Medulla oblongata (tissue), 1 donor: Measurements from ENCODE around the gene TRAF1.
"Not testable (repeated sequence)": the region's sequence is repeated elsewhere in the genome, so short reads cannot be mapped to it uniquely, and the experiment has no call there.

ENCODE experiments used
- DNase-seq: peaks from one replicate; pipeline ENCODE4 v3.0.0-alpha.2; 2015; ENCODE audit errors: extremely low spot score

TRAF1 gene, protein sequence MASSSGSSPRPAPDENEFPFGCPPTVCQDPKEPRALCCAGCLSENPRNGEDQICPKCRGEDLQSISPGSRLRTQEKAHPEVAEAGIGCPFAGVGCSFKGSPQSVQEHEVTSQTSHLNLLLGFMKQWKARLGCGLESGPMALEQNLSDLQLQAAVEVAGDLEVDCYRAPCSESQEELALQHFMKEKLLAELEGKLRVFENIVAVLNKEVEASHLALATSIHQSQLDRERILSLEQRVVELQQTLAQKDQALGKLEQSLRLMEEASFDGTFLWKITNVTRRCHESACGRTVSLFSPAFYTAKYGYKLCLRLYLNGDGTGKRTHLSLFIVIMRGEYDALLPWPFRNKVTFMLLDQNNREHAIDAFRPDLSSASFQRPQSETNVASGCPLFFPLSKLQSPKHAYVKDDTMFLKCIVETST

DNA sequence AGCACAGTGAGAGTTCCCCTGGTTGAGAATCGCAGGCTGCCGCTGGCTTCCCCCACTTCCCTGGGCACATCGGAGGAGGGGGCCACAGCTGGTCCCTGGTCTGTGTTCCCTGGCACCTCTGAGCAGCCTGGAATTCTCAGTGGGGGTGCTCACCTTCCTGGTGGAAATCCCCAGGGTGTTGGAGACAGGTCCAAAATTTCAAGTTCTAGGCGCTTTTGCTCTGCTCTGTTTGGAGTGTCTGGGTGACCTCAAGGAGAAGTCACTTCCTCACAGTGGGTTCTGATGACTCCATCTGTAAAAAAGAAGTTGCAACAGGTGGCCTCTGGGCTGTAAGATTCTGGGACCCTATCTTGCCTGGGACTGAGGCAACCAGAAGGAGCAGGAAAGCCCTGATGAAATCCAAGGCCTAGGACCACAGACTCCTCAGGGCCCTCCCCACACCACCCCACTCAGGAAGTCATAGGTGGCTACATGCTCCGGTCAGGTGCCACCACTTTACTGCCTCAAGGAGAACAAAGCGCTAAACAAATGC, at the start of gene TRAF1:
Gene TRAF1, minus strand, starts transcription at position 400 of the 532 bp plus-strand sequence. CDS start 721 bp downstream, outside the sequence.
- DNase-seq = no peak

DNA sequence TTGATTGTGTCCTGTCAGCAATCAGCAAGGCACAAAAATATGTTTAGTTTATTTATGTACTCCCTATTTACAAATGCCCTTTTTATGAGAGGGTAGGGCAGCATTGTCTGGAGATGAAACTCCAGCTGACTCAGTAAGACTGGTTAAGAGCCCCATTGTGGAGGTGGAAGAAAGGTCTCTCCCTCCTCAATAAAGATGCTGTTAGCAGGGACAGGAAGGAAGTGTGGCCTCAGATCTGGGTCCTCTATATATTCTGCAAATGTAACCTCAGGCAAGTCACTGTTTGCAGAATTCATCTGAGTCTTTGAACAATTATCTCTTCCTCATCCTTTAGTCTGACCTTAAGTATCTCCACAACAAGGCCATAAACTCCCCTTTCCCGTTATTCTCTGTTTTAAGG, 48.3 kb upstream of the TRAF1 start:
- DNase-seq = no peak

DNA sequence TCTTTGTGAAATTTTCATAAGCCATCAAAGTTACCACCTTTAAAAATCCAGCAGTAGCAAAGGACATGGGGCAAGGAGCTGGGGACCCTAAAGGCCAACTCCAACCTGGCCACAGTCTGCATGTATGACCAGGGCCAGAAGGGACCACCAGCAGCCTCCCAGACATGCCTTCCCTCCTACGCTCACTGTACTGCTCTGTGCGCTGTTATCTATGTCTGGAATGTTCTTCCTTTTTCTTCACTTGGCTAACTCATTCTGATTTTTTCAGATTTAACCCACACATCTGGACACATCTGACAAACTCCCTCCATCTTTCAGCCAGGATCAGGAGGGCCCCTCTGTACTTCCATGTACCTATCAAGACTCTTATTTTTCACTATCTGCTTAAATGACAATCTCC, 47.6 kb upstream of the TRAF1 start:
- DNase-seq = no peak

DNA sequence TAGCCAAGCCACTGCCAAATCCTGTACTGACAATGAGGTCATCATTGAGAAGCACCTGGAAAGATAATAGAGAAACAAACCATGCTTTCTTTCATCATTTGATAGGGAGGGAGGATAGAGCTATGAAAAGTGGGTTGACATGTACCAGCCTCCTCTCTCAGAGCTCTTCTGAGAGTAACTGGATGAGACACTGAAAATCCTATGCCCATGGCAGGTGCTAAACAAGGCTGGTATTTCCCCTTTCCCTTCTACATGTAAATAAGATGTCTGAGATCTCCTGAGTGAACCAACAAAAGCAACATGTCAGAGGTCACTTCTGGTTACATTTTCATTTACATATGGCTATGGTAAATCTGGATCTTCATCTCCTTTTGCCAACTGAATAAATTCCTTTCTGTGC, 45.3 kb upstream of the TRAF1 start:
- no peak for DNase-seq

DNA sequence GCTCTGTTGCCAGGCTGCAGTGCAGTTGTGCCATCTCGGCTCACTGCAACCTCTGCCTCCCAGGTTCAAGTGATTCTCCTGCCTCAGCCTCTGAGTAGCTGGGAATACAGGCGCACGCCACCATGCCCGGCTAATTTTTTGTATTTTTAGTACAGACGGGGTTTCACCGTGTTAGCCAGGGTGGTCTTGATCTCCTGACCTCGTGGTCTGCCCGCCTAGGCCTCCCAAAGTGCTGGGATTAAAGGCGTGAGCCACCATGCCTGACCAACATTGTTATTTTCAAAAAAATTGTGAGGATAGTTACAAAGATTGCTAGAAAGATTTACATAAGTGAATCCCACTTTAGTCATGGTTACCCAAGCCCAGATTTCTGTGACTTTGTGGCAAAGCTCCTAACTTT, 44.9 kb upstream of the TRAF1 start:
- not testable (repeated sequence) for DNase-seq

DNA sequence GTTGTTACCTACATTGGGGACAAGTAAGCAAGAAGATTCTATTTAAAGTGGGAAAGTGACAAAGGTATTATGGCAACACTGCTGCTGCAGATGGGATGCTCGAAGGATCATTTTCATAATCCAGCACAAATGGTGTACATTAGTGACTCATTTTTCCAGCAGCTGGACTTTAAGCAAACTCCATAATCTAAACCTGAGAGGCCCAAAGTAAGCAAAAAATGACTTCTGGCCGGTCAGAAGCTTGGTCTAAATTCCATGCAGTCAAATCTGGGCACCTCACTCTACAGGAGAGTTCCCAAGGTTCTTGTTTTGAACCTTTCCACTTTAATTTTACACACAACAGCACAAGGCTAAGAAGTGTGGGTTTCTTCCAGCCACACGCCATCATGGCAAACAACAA, 43.6 kb upstream of the TRAF1 start:
- DNase-seq = no peak

DNA sequence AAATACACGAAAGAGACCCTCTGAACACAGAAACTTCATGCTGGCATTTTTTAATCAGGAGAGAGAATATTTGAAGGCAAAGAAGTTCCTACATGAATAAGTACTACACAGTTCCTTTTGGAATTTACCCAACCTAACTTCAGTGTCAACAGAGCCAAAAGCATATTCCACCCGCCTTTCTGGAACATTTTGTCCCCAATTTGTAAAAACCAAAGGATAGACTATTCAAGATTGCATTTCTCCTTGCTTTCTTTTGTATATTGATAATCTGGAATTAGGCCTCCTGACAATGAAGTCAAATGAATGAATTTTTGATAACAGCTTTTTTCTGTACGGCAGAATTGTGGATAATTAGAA, 39.4 kb upstream of the TRAF1 start:
- no peak for DNase-seq

DNA sequence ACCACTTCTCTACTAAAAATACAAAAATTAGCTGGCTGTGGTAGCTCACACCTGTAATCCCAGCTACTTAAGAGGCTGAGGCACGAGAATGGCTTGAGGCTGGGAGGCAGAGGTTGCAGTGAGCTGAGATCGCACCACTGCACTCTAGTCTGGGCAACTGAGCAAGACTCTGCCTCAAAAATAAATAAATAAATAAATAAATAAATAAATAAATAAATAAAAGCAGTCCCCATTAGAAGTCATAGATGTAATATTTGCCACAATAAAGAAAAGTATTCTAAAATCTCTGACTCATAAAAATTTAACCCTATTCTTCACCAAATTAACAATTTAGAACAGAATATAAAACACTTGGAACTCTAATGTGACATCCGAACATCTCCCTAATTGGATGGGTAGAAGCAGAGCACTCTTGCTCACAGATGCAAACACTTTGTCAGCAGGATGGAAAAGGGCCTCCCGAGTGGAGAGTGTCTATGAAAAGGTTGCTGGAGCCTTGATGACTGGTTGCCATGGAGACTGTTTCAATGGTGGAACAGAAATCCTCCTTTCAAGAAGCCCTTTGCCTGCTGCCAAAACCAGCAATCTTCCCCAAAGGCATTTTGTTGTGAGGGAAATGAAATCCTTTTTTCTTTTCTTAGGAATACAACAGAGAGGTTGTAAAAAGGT, 38.9 kb upstream of the TRAF1 start:
- peak; percentile 65 for DNase-seq

DNA sequence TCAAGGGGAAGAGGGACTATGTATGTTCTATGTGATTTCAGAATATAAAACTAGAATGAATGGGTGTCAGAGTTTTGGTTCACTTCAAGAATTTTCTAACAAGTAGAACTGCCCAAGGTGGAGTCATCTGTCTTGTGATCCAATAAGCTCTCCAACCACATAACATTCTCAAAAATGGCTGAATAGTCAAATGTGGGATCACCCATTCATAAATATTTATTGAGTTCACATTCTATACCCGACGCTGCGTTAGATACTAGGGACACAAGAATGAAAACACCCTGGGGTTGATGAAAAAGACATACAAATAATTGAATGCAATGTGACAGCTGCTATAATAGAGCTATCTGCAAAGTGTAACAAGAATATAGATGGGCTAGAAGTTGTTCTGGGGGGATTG, 35.3 kb upstream of the TRAF1 start:
- no peak for DNase-seq

DNA sequence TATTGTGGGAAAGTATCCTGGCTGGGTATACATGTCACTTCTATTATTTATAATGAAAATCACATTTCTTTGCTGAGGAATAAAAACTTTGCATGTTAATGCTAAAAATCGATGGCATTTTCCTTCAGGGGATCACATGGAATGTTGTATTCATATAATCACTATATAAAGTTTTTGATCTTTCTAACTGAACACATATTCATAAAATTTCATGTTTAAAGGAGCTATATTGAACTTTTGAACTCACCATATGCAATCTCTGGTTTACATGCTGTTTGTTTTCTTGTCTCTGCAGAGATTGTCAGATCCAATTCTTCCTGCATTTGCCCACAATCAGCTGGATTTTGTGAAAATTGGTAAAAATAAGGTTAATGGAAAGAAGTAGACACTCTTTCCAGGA, 33.4 kb upstream of the TRAF1 start:
- no peak for DNase-seq

DNA sequence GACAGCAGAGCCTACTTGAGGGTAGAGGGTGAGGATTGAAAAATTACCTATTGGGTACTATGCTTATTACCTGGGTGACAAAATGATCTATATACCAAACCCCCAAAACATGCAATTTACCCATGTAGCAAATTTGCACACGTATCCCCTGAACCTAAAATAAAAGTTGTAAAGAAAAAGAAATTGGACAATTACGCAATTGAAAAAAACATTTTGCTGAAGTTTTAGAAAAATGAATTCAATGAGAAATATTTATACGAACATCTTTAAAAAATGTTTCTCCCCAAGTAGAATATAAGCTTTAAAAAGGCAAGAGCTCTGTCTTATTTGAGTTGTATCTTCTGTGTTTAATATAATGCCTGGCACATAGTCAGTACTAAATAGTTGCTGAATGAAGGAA, 30.3 kb upstream of the TRAF1 start:
- DNase-seq = no peak

DNA sequence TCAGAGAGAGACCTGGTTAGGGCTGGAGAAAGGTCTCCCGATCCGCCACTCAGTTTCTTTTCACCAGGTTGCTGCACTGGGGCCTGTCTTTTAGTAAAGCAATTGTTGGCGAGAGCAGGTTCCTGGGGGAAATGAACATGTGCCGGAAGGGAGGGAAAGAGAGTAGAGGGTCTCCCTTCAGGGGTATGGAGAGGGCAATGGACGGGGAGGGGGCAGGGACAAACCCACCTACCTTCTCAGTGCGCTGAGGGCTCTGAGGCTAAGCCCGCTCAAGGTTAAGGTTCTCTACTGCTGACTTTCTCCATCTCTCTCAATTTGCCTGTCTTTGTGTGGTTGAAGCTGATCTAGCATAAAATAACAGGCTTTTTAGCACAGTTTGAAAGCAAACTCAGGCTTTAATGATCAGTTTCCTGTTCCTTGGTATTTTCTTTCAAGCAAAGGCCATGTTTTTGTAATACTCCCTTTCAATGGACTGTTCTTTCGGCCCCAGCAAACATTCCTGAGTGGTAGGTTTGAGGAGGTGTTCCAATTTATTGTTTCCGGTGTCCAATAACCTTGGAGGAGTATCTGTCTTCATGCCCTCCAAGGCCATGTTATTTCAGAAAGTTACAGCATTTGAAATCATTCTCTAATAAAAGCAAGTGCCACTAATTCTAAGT, 25.5 kb upstream of the TRAF1 start:
- no peak for DNase-seq

DNA sequence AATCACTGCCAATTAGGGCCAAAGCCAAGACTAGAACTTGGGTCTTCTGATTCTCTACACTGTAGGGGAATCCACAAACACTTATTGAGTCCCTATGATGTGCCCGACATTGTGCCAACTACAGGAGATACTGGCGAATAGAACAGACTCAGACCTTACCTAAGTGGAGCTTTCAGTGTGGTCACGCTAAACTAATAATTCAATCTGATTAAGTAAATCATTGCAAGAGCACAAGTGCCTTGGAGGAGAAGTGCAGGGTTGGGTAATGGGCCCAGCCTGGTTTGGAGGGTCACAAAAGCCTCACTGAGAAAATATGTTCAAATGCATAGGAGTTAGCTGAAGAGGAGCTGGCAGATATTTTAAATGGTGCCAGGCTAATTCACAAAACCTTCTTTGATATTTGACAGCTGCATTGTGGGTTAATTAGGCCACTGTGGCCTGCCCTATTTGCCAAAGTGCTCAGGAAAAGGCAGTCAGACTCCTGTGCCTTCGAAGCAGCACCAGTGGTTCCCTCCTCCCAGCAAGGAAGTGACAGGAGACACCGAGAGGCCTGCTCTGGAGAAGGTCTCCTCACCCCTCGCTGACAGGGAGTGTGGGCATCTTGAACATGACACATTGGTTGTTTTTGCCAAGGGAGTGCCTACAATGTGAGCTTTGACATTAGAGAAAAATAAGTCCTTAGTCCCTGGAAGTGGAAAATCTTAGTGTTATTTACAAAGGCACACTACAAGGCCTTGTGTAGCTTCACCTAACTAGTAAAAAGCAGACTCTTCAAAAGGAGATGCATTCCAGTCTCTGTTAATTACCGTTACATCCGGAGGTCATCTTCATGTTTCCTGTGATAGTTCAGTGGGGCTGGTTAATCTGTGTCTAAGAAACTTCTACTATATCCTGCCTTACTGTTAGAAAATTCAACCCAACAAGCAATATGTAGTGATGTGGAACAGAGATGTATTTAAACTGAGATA, 24.1 kb upstream of the TRAF1 start:
- DNase-seq = no peak

DNA sequence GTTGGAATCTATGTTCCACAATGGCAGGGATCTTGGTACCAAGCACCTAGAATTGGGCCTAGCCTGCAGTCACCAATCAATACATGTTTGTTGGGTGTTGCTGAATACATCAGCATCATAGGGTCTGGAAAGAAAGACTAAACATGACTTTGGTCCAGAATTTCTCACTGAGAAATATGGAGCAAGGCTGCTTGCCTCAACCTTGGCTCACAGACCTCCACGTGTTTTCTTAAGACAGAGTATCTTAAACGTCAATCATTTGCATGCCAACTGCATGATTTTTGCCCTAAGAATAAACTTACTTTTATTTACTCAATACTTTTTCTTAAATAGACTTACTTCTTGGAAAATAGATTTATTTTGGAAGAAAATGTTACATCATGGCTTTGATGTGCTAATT, 22.7 kb upstream of the TRAF1 start:
- no peak for DNase-seq

DNA sequence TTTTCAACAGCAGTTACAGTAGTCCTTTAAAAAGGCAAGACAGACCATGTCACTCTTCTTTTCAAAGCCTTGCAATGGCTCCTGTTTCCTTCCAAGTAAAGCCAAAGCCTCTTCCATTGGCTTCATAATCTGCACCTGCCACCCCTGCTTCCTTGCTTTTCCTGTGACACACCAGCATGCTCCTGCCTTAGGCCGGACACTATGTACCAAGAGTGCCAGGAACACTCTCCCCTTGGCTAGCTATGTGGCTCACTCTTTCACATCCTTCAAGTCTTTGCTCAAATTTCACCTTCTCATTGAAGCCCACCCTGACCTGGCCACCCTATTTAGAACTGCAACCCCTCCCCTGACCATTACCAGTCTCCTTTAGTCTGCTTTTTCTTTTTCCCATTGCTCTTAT, 22.2 kb upstream of the TRAF1 start:
- DNase-seq = no peak

DNA sequence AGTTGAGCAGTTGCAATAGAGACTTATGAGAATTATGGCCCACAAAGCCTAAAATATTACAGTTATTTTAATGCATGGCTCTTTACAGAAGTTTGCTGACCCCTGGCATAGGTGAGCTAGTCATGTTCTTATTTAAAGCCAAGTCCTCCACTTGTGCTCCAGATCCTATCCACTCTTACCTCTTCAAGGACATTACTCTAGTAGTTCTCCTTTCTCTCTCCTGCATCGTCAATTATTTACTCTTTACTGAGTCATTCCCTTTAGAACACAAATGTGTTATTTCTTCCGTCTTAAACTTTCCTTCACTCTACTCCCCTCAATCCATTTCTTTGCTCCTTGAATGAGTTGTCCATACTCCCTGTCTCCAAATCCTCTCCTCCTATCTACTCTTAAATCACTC, 20.6 kb upstream of the TRAF1 start:
- no peak for DNase-seq

DNA sequence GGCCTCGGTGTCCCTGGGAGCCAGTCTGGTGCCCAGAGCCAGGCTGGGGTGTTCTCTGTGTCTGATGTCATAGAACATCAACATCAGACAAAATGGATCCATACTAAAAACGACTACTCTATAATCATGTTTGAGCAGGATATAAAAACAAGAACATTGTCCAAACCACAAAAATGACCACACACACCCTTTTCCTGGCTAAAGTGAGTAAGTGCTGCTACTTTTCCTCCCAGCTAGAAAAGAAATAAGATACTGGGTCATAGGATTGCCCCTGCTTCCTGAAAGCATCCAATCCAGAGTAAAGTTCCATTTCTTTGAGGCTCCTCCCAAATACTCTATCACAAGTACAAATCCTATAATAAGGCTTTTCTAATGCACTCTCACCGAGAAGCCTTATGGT, 19.7 kb upstream of the TRAF1 start:
- no peak for DNase-seq

DNA sequence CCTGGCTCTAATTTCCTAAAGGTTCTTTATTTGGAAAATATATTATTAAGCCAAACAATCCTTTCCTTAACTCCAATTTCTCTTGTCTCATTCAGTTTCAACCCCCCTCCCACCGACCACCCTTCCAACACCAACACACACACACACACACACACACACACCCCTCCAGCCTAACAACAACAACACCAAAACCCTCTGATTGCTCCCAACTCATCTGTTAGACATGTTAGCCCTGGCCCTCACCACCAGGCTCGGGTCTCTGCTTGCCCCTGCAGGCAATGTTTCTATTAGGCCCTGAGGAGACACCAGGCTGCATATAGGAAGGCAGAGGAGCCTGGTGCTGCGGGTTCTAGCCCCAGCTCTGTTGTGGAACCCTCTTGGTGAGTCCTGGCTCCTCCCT, 18.4 kb upstream of the TRAF1 start:
- no peak for DNase-seq

DNA sequence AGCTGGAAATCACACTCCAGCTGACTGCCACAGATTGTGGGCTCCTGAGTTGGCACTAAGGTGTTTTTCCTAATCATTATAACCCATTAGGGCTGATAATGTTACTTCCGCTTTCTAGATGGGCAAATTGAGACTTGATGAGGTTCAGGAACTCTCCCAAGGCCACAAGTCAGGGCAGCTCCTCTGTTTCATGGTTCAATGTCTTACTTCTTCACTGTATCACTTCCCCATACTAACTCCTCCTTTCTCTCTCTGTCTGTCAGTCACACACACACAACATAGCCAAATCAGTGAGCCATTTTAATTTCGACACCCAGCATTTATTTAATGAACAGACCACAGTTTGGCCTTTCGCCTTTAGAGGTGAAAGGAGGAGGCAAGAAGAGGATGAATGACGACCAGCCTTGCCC, 17.8 kb upstream of the TRAF1 start:
- DNase-seq = no peak

DNA sequence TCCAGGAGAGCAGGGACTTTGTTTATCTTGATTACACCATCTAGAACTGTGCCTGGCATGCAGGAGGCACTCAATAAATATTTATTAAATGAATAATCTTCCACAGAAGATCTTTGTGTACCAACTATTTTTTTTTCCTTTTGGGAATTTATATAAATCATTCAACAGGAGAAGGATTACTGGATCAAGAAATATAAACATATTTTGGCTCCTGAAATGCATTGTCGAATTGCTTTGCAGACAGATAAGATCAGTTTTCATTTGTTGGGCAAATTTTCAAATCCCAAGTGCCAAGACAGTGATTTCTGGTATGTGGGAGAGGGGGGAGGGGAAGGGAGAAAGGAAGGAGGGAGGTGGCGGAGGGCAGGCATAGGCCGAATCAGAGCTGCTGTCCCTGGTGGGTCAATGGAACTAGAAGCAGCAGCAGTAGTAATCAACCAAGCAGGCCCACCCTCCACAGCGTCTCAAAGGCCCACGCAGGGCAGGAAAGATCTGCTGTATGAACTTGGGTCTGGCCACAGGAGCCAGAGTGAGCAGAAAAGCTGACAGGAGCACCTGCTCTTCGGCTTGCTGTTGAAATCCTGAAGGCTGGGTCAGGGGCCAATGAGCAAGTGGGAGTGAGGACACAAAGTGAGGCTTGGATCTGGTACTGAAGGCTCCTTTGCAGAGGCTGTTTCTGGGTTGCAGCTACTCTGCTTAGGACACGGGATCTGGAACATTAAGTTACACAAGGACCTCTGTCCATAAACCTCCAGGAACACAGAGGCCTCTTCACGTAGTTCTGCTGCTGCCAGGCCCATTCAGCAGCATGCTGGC, 15.8 kb upstream of the TRAF1 start:
- peak; percentile 19 for DNase-seq
